HG03520 (cell line): Measurements from ENCODE around the gene TMEM272.

Experiments
- ATAC-seq: cut with Tn5 transposase; IDR thresholded peaks from one replicate; pipeline ENCODE4 v1.9.1; 2021; ENCODE audit warnings: mild to moderate bottlenecking, moderate library complexity; ENCODE audit not compliant: unreplicated experiment

The TMEM272 gene

GRCh38 chr13:51856027-51856736 is 11.2 kb upstream of the TMEM272 start:
- no peak for ATAC-seq

- ATAC-seq, result no peak
Measured at GRCh38 chr13:51849145-51850101, 4.4 kb upstream of the TMEM272 start.

GRCh38 chr13:51848674-51849073 is 3.7 kb upstream of the TMEM272 start:
- ATAC-seq, result no peak

- ATAC-seq, result no peak
Measured at GRCh38 chr13:51846756-51847155, 1.8 kb upstream of the TMEM272 start.

- no peak for ATAC-seq
Measured at GRCh38 chr13:51845574-51846318, 769 bp upstream of the TMEM272 start.

GRCh38 chr13:51843529-51843928 is 1.4 kb downstream of the TMEM272 start:
- ATAC-seq, result no peak

GRCh38 chr13:51841732-51842131 is 3.2 kb downstream of the TMEM272 start:
- ATAC-seq, result no peak

- ATAC-seq, result no peak
Measured at GRCh38 chr13:51840917-51841316, 4.1 kb downstream of the TMEM272 start.

GRCh38 chr13:51839711-51840540 is 5.1 kb downstream of the TMEM272 start:
- ATAC-seq, result no peak

- ATAC-seq, result no peak
Measured at GRCh38 chr13:51838240-51838846, 6.6 kb downstream of the TMEM272 start.

GRCh38 chr13:51837016-51837415 is 8.0 kb downstream of the TMEM272 start:
- ATAC-seq, result no peak

- ATAC-seq, result no peak
Measured at GRCh38 chr13:51834581-51835171, 10.3 kb downstream of the TMEM272 start.

GRCh38 chr13:51833980-51834379 is 11.0 kb downstream of the TMEM272 start:
- no peak for ATAC-seq

GRCh38 chr13:51832471-51833152 is 12.4 kb downstream of the TMEM272 start:
- ATAC-seq, result peak; percentile 72

GRCh38 chr13:51831519-51831918 is 13.5 kb downstream of the TMEM272 start:
- ATAC-seq, result no peak

GRCh38 chr13:51829568-51829899 is 15.4 kb downstream of the TMEM272 start:
- no peak for ATAC-seq

- ATAC-seq, result no peak
Measured at GRCh38 chr13:51828730-51829567, 16.0 kb downstream of the TMEM272 start.

GRCh38 chr13:51827254-51827653 is 17.7 kb downstream of the TMEM272 start:
- no peak for ATAC-seq
